Measurements from ENCODE around the gene CDK19. TPM values are rescaled to one million over a fixed set of nuclear protein-coding genes. Genes with fewer than 3 reads are reported as not detected.

The CDK19 gene
- total and polyA plus RNA-seq, 2 donors (not counting 1 experiment from before 2014, with no cell fraction given), result 11.2 to 11.3 TPM

- H3K4me3 ChIP-seq (replicated peaks in 1 of 4; ENCODE audit: control extremely low read depth in 1 of 4, insufficient read depth in 1 of 4, low read depth in 3 of 4, low read length in 4 of 4), result no peak overlapping the region
- no peak overlapping the region for H3K27ac ChIP-seq (ENCODE audit: insufficient read depth, low read length)
- H3K9me3 ChIP-seq (ENCODE audit: control insufficient read depth, insufficient read depth, low read depth, low read length), result no peaks in the 10 kb centered on the region
- no peaks in the 10 kb centered on the region for H4K20me1 ChIP-seq (ENCODE audit: control insufficient read depth, extremely low read depth, insufficient read depth, low read length)
- H3K9ac ChIP-seq (ENCODE audit: insufficient read depth, low read length), result no peak overlapping the region
- H3K4me2 ChIP-seq (ENCODE audit: extremely low read depth, insufficient read depth, low read length), result no peak overlapping the region
- H3K27me3 ChIP-seq (ENCODE audit: control insufficient read depth, insufficient read depth, low read length), result no peaks in the 10 kb centered on the region
- no peaks in the 10 kb centered on the region for H3K36me3 ChIP-seq (ENCODE audit: control insufficient read depth, insufficient read depth, low read length)
- H2AFZ ChIP-seq (ENCODE audit: low read length), result no peak overlapping the region
- TF ChIP-seq, protein P1, sequence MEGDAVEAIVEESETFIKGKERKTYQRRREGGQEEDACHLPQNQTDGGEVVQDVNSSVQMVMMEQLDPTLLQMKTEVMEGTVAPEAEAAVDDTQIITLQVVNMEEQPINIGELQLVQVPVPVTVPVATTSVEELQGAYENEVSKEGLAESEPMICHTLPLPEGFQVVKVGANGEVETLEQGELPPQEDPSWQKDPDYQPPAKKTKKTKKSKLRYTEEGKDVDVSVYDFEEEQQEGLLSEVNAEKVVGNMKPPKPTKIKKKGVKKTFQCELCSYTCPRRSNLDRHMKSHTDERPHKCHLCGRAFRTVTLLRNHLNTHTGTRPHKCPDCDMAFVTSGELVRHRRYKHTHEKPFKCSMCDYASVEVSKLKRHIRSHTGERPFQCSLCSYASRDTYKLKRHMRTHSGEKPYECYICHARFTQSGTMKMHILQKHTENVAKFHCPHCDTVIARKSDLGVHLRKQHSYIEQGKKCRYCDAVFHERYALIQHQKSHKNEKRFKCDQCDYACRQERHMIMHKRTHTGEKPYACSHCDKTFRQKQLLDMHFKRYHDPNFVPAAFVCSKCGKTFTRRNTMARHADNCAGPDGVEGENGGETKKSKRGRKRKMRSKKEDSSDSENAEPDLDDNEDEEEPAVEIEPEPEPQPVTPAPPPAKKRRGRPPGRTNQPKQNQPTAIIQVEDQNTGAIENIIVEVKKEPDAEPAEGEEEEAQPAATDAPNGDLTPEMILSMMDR (conservative IDR thresholded peaks at IDR 0.05 in 1 of 2, IDR thresholded peaks at IDR 0.05 in 1 of 2; ENCODE audit: low read depth in 1 of 2, low read length in 2 of 2), result no peak
- no peak for TF ChIP-seq EZH2 (IDR thresholded peaks at IDR 0.05; ENCODE audit: low read length, missing control alignments)
- no peaks in the 10 kb centered on the region for H3K4me1 ChIP-seq (ENCODE audit: control insufficient read depth, extremely low read depth, insufficient read depth, low read length)
- no peak for DNase-seq (ENCODE audit: low read depth in 2 of 2)
- no peaks in the 10 kb centered on the region for H3K79me2 ChIP-seq (ENCODE audit: control insufficient read depth, insufficient read depth, low read length)
These were observed 143.8 kb downstream of the CDK19 start for GRCh38 chr6:110671447-110671846.

GRCh38 chr6:110665600-110665999, 149.7 kb downstream of the CDK19 start:
- Histone ChIP-seq H3K4me3 (replicated peaks in 1 of 4; ENCODE audit: control extremely low read depth in 1 of 4, insufficient read depth in 1 of 4, low read depth in 3 of 4, low read length in 4 of 4) (no peak overlapping the region), H3K27ac (ENCODE audit: insufficient read depth, low read length) (no peak overlapping the region), H3K79me2 (ENCODE audit: control insufficient read depth, insufficient read depth, low read length) (no peaks in the 10 kb centered on the region), H4K20me1 (ENCODE audit: control insufficient read depth, extremely low read depth, insufficient read depth, low read length) (no peaks in the 10 kb centered on the region), H3K27me3 (ENCODE audit: control insufficient read depth, insufficient read depth, low read length) (no peaks in the 10 kb centered on the region), H3K36me3 (ENCODE audit: control insufficient read depth, insufficient read depth, low read length) (no peaks in the 10 kb centered on the region), H3K4me1 (ENCODE audit: control insufficient read depth, extremely low read depth, insufficient read depth, low read length) (no peaks in the 10 kb centered on the region), H3K9ac (ENCODE audit: insufficient read depth, low read length) (no peak overlapping the region), H2AFZ (ENCODE audit: low read length) (no peak overlapping the region), H3K9me3 (ENCODE audit: control insufficient read depth, insufficient read depth, low read depth, low read length) (no peaks in the 10 kb centered on the region), H3K4me2 (ENCODE audit: extremely low read depth, insufficient read depth, low read length) (no peak overlapping the region)
- TF ChIP-seq, protein P1 (conservative IDR thresholded peaks at IDR 0.05 in 1 of 2, IDR thresholded peaks at IDR 0.05 in 1 of 2; ENCODE audit: low read depth in 1 of 2, low read length in 2 of 2), result no peak
- TF ChIP-seq EZH2 (IDR thresholded peaks at IDR 0.05; ENCODE audit: low read length, missing control alignments), result no peak
- DNase-seq (ENCODE audit: low read depth in 2 of 2), result no peak

GRCh38 chr6:110664933-110665332, 150.3 kb downstream of the CDK19 start:
- no peaks in the 10 kb centered on the region for H3K27me3 ChIP-seq (ENCODE audit: control insufficient read depth, insufficient read depth, low read length)

More at GRCh38 chr6:110664933-110665332, 150.3 kb downstream of the CDK19 start:
- H3K4me2 ChIP-seq (ENCODE audit: extremely low read depth, insufficient read depth, low read length), result no peak overlapping the region
- no peak overlapping the region for H3K4me3 ChIP-seq (replicated peaks in 1 of 4; ENCODE audit: control extremely low read depth in 1 of 4, insufficient read depth in 1 of 4, low read depth in 3 of 4, low read length in 4 of 4)
- no peak overlapping the region for H2AFZ ChIP-seq (ENCODE audit: low read length)
- DNase-seq (ENCODE audit: low read depth in 2 of 2), result peak; percentile 6 to 36
- no peaks in the 10 kb centered on the region for H3K79me2 ChIP-seq (ENCODE audit: control insufficient read depth, insufficient read depth, low read length)
- no peaks in the 10 kb centered on the region for H3K9me3 ChIP-seq (ENCODE audit: control insufficient read depth, insufficient read depth, low read depth, low read length)
- H3K4me1 ChIP-seq (ENCODE audit: control insufficient read depth, extremely low read depth, insufficient read depth, low read length), result no peaks in the 10 kb centered on the region
- no peaks in the 10 kb centered on the region for H3K36me3 ChIP-seq (ENCODE audit: control insufficient read depth, insufficient read depth, low read length)
- no peak for TF ChIP-seq EZH2 (IDR thresholded peaks at IDR 0.05; ENCODE audit: low read length, missing control alignments)
- TF ChIP-seq, protein P1 (conservative IDR thresholded peaks at IDR 0.05 in 1 of 2, IDR thresholded peaks at IDR 0.05 in 1 of 2; ENCODE audit: low read depth in 1 of 2, low read length in 2 of 2), result no peak
- H3K9ac ChIP-seq (ENCODE audit: insufficient read depth, low read length), result no peak overlapping the region
- H4K20me1 ChIP-seq (ENCODE audit: control insufficient read depth, extremely low read depth, insufficient read depth, low read length), result no peaks in the 10 kb centered on the region
- no peak overlapping the region for H3K27ac ChIP-seq (ENCODE audit: insufficient read depth, low read length)
